Measurements from ENCODE around the gene FURIN.
A peak's percentile ranks its signal among the peaks of the same experiment; 100 is the strongest.
"Not testable (repeated sequence)": the region's sequence is repeated elsewhere in the genome, so short reads cannot be mapped to it uniquely, and the experiment has no call there.

Gene FURIN

GRCh38 chr15:90845201-90845949 is 23.0 kb upstream of the FURIN start:
- DNase-seq, result peak; percentile 96

- DNase-seq, result not testable (repeated sequence)
These were observed 19.0 kb upstream of the FURIN start for GRCh38 chr15:90849424-90849823.

DNA sequence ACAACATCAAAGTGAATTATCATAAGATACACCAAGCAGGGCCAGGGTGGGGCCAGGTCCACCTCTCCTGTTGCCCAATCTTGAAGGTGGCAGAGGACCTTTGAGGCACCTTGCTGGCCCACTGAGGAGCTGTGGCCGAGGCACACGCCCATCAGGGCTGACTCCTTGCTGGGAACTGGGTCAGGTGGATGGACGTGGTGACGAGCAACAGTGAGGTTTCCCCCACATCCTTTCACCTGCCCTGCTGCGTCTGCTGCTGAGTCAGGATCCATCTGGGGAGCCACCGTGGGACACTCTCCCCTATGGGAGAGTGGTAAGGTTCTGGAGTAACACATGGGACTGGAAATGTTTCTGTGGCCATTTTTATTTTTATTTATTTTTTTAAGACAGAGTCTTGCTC is 17.3 kb upstream of the FURIN start:
- no peak for DNase-seq

- DNase-seq, result no peak
These were observed 16.4 kb upstream of the FURIN start for GRCh38 chr15:90851940-90852339.

DNA sequence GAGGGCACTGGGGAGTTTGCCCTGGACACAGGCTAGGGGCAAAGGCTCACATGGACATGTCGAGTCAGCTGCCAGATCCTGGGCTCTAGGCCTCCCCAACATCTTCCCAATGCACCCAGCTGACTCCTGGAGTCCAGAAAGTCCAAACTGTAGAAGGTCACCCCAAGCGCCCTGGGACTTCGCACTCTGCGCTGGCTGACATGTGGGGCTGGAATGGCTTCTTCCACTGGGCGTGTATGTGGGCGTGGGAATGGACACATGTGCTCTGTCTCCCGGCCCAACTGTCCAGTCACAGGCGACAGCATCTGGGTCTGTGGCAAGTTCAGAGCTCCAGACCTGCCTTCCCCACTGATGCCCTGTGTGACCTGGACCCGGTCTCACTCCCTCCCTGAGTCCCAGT is 13.2 kb upstream of the FURIN start:
- DNase-seq, result no peak

GRCh38 chr15:90857337-90857736 is 11.1 kb upstream of the FURIN start:
- DNase-seq, result no peak

DNA sequence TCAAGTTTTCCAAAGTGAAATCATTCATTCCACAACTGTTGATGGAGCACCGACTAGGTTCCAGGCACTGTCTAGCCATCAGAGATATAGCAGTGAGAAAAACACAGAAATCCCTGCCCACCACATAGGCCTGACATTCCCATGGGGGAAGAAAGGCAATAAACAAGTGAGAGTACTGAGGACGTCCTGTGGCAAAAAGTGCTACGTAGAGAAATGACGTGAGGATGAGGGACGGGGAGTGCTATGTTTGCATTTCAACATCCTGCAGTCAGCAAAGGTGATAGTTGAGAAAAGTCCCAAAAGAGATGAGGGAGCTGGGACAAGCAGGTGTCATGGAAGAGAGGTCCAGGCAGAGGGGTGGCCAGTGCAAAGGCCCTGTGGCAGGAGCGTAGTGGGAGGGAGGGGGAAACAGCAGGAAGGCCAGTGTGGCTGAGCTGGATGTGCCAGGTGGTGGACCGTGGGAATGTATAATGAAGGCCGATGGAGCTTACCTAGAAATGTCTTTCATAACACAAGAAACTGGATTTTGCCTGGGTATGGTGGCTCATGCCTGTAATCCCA is 10.4 kb upstream of the FURIN start:
- DNase-seq, result no peak

DNA sequence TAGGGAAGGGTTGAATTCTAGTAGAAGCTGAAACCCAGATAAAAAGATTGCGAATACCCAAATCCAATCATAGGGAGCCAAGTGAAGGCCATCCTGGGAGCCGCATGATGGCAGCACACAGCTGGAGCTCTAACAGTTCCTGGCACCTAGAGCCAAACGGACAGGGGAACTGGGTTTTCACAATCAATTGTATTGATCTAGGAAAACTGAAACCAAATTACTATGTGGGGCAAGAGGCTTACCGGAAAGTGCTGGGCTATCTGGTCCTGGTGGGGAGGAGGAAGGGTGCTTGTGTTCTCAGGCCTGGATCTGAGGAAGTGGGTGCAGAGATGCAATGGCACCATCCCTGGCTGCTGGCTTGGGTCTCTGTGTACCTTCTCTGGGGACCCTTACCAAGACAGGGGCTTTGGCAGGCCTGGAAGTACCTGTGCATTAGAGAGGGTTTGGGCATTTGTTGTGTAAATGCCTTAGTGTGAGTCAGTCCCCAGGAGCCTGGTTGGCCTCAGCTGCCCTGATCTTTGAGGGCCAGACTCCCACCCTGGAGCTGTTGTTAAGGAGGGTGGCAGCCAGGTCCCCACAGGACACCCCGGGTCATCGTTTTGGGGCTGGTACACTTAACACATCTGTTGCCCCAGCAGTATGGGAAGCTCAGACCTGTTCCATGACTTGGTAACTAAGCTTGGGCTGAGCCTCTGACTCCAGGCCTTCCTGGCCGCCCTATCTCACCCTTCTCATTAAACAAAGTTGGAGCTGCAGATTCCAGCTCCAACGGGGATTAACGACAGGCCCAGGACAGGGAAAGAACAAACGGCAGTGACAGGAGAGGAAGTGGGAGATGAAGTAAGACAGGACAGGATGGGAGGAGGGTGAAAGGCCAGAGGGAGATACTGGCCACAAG is 8.9 kb upstream of the FURIN start:
- peak; percentile 47 for DNase-seq

- no peak for DNase-seq
These were observed 7.9 kb upstream of the FURIN start for GRCh38 chr15:90860450-90860849.

- no peak for DNase-seq
These were observed 7.3 kb upstream of the FURIN start for GRCh38 chr15:90860942-90861675.

DNA sequence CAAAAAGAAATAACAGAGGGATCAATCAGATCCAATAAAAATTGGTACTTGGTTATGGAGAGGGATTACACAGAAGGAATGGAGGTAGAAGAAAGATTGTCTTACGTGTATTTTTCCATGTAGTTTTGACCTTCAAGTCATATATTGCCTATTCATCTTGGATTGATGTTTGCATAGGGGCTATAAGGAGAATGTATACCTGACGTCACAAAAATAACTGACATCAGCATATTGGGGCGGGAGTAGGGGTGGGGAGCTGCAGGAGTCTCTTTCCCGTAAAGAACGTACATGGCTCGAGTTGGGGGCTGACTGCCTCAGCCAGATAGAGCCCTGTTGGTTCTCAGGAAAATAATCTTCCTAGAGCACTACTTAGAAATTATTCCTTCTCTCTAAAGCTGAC is 5.9 kb upstream of the FURIN start:
- no peak for DNase-seq

- DNase-seq, result peak; percentile 87
These were observed 5.2 kb upstream of the FURIN start for GRCh38 chr15:90862964-90863778.

GRCh38 chr15:90863987-90864386 is 4.4 kb upstream of the FURIN start:
- DNase-seq, result peak; percentile 59

- DNase-seq, result no peak
These were observed 3.9 kb upstream of the FURIN start for GRCh38 chr15:90864507-90864906.

GRCh38 chr15:90865702-90866101 is 2.7 kb upstream of the FURIN start:
- DNase-seq, result no peak

GRCh38 chr15:90866161-90866715 is 2.1 kb upstream of the FURIN start:
- no peak for DNase-seq

- DNase-seq, result no peak
These were observed 1.6 kb upstream of the FURIN start for GRCh38 chr15:90866800-90867199.

- no peak for DNase-seq
These were observed 753 bp downstream of the FURIN start for GRCh38 chr15:90869140-90869541.

DNA sequence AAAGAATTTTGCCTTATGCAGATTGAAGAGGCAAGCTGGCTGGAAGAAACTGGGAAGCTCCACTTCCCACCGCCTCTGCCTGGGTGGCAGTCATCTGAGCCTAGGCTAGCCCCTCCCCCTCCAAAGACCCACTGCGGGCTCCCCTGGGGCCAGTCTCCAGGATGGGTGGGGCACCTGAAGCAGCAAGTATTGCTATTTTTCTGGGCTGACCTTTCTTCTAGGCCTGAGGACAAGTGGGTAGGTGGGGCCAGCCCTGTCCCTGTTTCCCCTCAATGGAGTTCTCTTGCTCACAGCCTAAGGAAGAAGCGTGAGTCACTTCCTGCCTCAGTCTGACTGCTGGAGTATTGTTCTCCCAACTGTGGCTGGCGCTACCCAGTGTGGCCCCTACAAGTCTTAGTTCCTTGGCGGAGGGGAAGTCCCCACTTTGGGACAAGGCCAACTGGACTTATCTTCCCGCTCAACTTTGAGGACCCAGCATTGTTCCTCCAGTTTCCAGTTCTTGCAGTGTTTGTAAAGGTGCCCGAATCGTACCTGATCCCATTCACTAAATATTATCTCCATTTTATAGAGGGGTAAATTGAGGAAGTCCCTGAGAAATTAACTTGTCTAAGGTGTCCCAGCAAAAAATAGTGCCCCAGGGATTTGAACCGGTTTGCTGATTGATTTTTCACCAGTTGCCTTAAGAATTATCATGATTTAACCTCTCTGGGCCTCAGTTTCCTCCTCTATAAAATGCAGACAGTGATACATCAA is 1.4 kb downstream of the FURIN start:
- peak; percentile 96 for DNase-seq

DNA sequence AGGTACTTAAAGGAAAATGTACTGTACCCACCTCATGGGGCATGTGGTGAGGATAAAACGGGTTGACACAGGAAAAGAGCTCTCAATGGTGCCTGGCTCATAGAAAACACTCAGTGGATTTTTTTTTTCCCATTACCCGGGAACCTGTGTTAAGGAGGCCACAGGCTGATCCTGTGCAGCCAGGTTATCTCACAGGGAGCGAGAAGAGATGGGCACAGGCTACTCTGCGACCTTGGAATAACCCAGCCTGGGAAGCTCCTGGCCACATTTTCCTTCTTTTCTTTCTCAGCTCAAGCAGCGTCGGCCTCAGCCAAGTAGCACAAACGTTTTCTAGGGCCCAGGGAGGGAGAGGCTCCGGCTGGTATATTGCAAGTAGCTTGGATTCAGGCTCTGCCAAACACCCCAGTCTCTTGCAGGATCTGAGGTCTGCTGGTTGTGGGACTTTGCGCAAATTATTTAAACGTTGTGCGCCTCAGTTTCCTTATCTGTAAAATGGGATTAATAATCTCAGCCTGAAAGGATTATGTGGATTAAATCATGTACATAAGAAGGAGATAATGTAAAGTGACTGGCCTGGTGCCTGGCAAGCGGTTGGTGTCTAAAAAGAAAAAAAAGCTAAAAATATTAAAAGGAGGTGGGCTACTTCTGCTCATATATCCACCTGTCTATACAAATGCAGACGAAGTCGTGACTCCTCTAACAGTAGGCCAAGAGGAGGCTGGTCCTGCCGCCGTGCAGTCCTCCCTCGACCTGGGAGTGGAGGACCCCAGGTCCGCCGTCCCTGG is 2.2 kb downstream of the FURIN start:
- no peak for DNase-seq
